C4-2B (cell line): ENCODE data around the gene LCT.
A peak's percentile ranks its signal among the peaks of the same experiment; 100 is the strongest.
"Not testable (repeated sequence)": the region's sequence is repeated elsewhere in the genome, so short reads cannot be mapped to it uniquely, and the experiment has no call there.

Experiments used
- H3K27ac ChIP-seq: fragments of 450-650 bp; 2 replicates; pipeline ENCODE4 v1.5.1; 2017
- ZFX ChIP-seq: fragments of 450-650 bp; IDR thresholded peaks from 2 replicates; pipeline ENCODE4 v1.6.1; 2017
- TF ChIP-seq, protein P1 (sequence below): fragments of 450-650 bp; conservative IDR thresholded peaks from 2 replicates; pipeline ENCODE4 v1.5.1; 2017; ENCODE audit warnings: mild to moderate bottlenecking

Gene LCT

GRCh38 chr2:135820003-135820618 lies 16.9 kb downstream of the LCT start:
- H3K27ac ChIP-seq = no peak overlapping the region
- TF ChIP-seq, protein P1, sequence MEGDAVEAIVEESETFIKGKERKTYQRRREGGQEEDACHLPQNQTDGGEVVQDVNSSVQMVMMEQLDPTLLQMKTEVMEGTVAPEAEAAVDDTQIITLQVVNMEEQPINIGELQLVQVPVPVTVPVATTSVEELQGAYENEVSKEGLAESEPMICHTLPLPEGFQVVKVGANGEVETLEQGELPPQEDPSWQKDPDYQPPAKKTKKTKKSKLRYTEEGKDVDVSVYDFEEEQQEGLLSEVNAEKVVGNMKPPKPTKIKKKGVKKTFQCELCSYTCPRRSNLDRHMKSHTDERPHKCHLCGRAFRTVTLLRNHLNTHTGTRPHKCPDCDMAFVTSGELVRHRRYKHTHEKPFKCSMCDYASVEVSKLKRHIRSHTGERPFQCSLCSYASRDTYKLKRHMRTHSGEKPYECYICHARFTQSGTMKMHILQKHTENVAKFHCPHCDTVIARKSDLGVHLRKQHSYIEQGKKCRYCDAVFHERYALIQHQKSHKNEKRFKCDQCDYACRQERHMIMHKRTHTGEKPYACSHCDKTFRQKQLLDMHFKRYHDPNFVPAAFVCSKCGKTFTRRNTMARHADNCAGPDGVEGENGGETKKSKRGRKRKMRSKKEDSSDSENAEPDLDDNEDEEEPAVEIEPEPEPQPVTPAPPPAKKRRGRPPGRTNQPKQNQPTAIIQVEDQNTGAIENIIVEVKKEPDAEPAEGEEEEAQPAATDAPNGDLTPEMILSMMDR = no peak
- no peak for TF ChIP-seq ZFX

GRCh38 chr2:135818937-135819610 lies 17.9 kb downstream of the LCT start:
- no peak for TF ChIP-seq ZFX
- TF ChIP-seq, protein P1 = peak; percentile 67
- H3K27ac ChIP-seq = no peak overlapping the region

- no peak overlapping the region for H3K27ac ChIP-seq
- no peak for TF ChIP-seq ZFX
- TF ChIP-seq, protein P1 = no peak
Measured at GRCh38 chr2:135817951-135818350, 19.0 kb downstream of the LCT start.

DNA sequence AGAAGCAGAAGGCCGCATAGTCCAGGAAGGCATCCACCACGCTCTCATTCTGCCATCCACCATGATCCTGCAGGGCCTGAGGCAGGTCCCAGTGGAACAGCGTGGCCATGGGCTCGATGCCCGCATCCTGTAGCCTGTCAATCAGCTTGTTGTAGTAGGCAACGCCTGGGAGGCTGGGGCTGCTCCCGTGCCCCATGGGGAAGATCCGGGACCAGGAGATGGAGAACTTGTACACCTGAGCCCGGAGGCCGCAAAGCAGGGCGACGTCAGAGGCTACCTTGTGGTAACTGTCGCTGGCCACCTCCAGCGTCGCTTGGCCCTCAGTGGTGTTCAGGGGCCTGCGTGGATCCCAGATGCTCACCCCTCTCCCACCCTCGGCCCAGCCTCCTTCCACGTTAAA lies 19.5 kb downstream of the LCT start:
- TF ChIP-seq, protein P1 = no peak
- no peak for TF ChIP-seq ZFX
- H3K27ac ChIP-seq = no peak overlapping the region

DNA sequence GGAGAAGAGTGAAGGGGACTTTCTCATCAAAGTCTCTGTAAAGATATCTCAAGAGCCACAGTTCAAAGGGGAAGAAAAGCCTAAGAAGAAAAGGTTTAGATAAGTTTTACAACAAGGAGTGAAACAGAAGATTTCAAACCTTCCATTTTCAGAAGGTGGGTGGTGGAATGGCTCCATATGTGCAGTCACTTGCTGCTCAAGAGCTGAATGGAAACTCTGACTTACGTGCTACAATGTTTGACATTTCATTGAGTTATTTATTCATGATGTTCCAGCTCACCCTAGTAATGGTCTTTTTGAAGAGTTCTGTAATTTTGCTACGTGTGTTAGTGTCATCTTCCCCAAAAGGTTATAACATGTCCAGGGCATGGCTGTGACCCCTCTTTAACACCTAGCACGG lies 21.7 kb downstream of the LCT start:
- no peak overlapping the region for H3K27ac ChIP-seq
- TF ChIP-seq ZFX = no peak
- TF ChIP-seq, protein P1 = no peak

GRCh38 chr2:135812907-135813511 lies 24.0 kb downstream of the LCT start:
- H3K27ac ChIP-seq = no peak overlapping the region
- TF ChIP-seq, protein P1 = no peak
- TF ChIP-seq ZFX = no peak

DNA sequence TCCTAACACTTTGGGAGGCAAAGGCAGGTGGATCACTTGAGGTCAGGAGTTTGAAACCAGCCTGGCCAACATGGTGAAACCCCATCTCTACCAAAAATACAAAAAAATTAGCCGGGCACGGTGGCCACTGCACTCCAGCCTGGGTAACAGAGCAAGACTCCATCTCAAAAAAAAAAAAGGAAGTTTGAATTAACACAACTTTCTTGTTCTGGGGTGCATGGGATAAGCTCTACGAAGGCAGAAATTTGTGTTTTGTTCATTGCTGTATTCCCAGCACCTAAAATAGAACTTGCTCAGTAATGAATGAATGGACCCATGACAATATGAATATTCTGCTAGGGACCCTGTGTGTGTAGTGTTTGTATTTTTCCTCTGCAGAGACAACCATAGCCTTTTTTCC lies 29.1 kb downstream of the LCT start:
- not testable (repeated sequence) for H3K27ac ChIP-seq

GRCh38 chr2:135803278-135803677 lies 33.7 kb downstream of the LCT start:
- no peak overlapping the region for H3K27ac ChIP-seq
- TF ChIP-seq, protein P1 = no peak
- TF ChIP-seq ZFX = no peak
